A549 (cell line): Measurements from ENCODE around the gene AEBP1. TPM values are rescaled to one million over a fixed set of nuclear protein-coding genes. Genes with fewer than 3 reads are reported as not detected.

ENCODE experiments used
- ATAC-seq, 2 experiments: fragments of 200-7000 bp in 1 of 2; fragments of >200 bp in 1 of 2; cut with Nextera tagmentation in 1 of 2; cut with Tn5 transposase in 1 of 2; 3 replicates each; pipeline versions ENCODE4 v1.8.0 to v1.9.1; 2018 to 2020; ENCODE audit warnings: mild to moderate bottlenecking in 1 of 2, moderate library complexity in 1 of 2
- CTCF ChIA-PET: fragments of 300-600 bp; sonication (Branson Sonifier 250); formaldehyde crosslinking; extraction: SDS; loops from one replicate; lab custom pipeline; 2021; ENCODE audit warnings: antibody characterized with exemption, inconsistent platforms; lab: Yijun Ruan, JAX
- POLR2A ChIA-PET: fragments of 350-600 bp; formaldehyde crosslinking; extraction: SDS; loops from one replicate; lab custom pipeline; 2021; ENCODE audit warnings: antibody characterized with exemption, inconsistent platforms; lab: Yijun Ruan, JAX
- DNase-seq, 2 experiments: peaks; one replicate each; pipeline versions ENCODE4 v3.0.0 to v3.0.0-alpha.2; 2011 to 2016; ENCODE audit warnings: low read depth in 1 of 2, low spot score in 1 of 2
- FAIRE-seq: peaks from 2 replicates; lab custom pipeline; 2011; peaks lifted over from hg19 to GRCh38; lab: Jason Lieb, UNC
- H3K27ac ChIP-seq, 2 experiments: fragments of >200 bp; sonication (Bioruptor Twin); formaldehyde crosslinking; 3 replicates each; pipeline ENCODE4 v1.5.1; 2016 to 2017
- H3K4me1 ChIP-seq: fragments of >200 bp; sonication (Bioruptor Twin); formaldehyde crosslinking; 3 replicates; pipeline ENCODE4 v1.6.1; 2016
- H3K4me2 ChIP-seq: fragments of >200 bp; sonication (Bioruptor Twin); formaldehyde crosslinking; 3 replicates; pipeline ENCODE4 v1.6.1; 2016
- H3K4me3 ChIP-seq: fragments of >200 bp; sonication (Bioruptor Twin); formaldehyde crosslinking; 3 replicates; pipeline ENCODE4 v1.5.1; 2016
- H3K9me3 ChIP-seq: fragments of >200 bp; sonication (Bioruptor Twin); formaldehyde crosslinking; 3 replicates; pipeline ENCODE4 v1.6.1; 2016
- CBX2 ChIP-seq: fragments of 200-600 bp; sonication (generic); IDR thresholded peaks from 2 replicates; pipeline ENCODE4 v1.6.1; 2016; ENCODE audit warnings: low read depth, mild to moderate bottlenecking, borderline replicate concordance
- CBX8 ChIP-seq: fragments of 200-600 bp; sonication (generic); IDR thresholded peaks from 2 replicates; pipeline ENCODE4 v1.6.1; 2016
- CEBPB ChIP-seq, 2 experiments: fragments of >200 bp in 1 of 2; sonication (Bioruptor Twin) in 1 of 2; formaldehyde crosslinking in 1 of 2; IDR thresholded peaks; 2 replicates each; pipeline ENCODE4 v1.6.1; 2012 to 2016
- CTCF ChIP-seq: fragments of >200 bp; sonication (Bioruptor Twin); formaldehyde crosslinking; IDR thresholded peaks from 3 replicates; pipeline ENCODE4 v1.5.1; 2016
- EHMT2 ChIP-seq: fragments of 200-600 bp; sonication (generic); IDR thresholded peaks from 2 replicates; pipeline ENCODE4 v1.6.1; 2016; ENCODE audit warnings: antibody characterized with exemption, low read depth, mild to moderate bottlenecking, moderate library complexity
- ELK1 ChIP-seq: fragments of 150-350 bp; IDR thresholded peaks from 2 replicates; pipeline ENCODE4 v1.6.1; 2014; ENCODE audit warnings: low read depth, mild to moderate bottlenecking, low read length
- EP300 ChIP-seq, 2 experiments: fragments of >200 bp; sonication (Bioruptor Twin); formaldehyde crosslinking; IDR thresholded peaks; 2 replicates in 1 of 2; 3 replicates in 1 of 2; pipeline ENCODE4 v1.6.1; 2016 to 2017
- FOSB ChIP-seq: fragments of 250-450 bp; sonication (Bioruptor Pico); IDR thresholded peaks from 2 replicates; pipeline ENCODE4 v1.5.0; 2020; ENCODE audit warnings: mild to moderate bottlenecking, moderate library complexity
- HMGXB4 ChIP-seq: fragments of 250-450 bp; sonication (Bioruptor Pico); IDR thresholded peaks from 2 replicates; pipeline ENCODE4 v1.5.0; 2021; ENCODE audit warnings: mild to moderate bottlenecking, moderate library complexity, borderline replicate concordance
- JUN ChIP-seq, 2 experiments: fragments of >200 bp; sonication (Bioruptor Twin); formaldehyde crosslinking; IDR thresholded peaks; 2 replicates in 1 of 2; 3 replicates in 1 of 2; pipeline ENCODE4 v1.6.1; 2016 to 2017
- KDM5A ChIP-seq: fragments of 200-600 bp; sonication (generic); IDR thresholded peaks from 2 replicates; pipeline ENCODE4 v1.6.1; 2016; ENCODE audit warnings: antibody characterized with exemption, mild to moderate bottlenecking
- MAX ChIP-seq: IDR thresholded peaks from 2 replicates; pipeline ENCODE4 v1.6.1; 2012
- MAZ ChIP-seq: fragments of 150-350 bp; IDR thresholded peaks from 2 replicates; pipeline ENCODE4 v1.6.1; 2014; ENCODE audit warnings: antibody characterized with exemption, low read depth, low read length, borderline replicate concordance
- NFE2L2 ChIP-seq: fragments of 150-350 bp; conservative IDR thresholded peaks from 2 replicates; pipeline ENCODE4 v1.6.1; 2014; ENCODE audit warnings: low read length
- NR3C1 ChIP-seq: fragments of >200 bp; sonication (Bioruptor Twin); formaldehyde crosslinking; IDR thresholded peaks from 3 replicates; pipeline ENCODE4 v1.6.1; 2017
- PBX3 ChIP-seq: IDR thresholded peaks from 2 replicates; pipeline ENCODE4 v1.6.1; 2012
- POLR2A ChIP-seq: IDR thresholded peaks from 2 replicates; pipeline ENCODE4 v1.6.1; 2012; ENCODE audit warnings: mild to moderate bottlenecking, low read length
- RAD21 ChIP-seq, 2 experiments: fragments of >200 bp in 1 of 2; sonication (Bioruptor Twin) in 1 of 2; formaldehyde crosslinking in 1 of 2; IDR thresholded peaks in 1 of 2; conservative IDR thresholded peaks in 1 of 2; 2 replicates in 1 of 2; 3 replicates in 1 of 2; pipeline ENCODE4 v1.6.1; 2012 to 2018; ENCODE audit warnings: inconsistent platforms in 1 of 2
- RFX5 ChIP-seq: fragments of 450-650 bp; IDR thresholded peaks from 2 replicates; pipeline ENCODE4 v1.7.1; 2014; ENCODE audit warnings: antibody characterized with exemption, mild to moderate bottlenecking, moderate library complexity
- RNF2 ChIP-seq: fragments of 200-600 bp; sonication (generic); IDR thresholded peaks from 2 replicates; pipeline ENCODE4 v1.6.1; 2016; ENCODE audit warnings: low read depth, mild to moderate bottlenecking, antibody characterized with exemption, moderate library complexity, borderline replicate concordance
- SMC3 ChIP-seq: fragments of >200 bp; sonication (Bioruptor Twin); formaldehyde crosslinking; IDR thresholded peaks from 3 replicates; pipeline ENCODE4 v1.6.1; 2018; ENCODE audit warnings: inconsistent platforms
- SREBF2 ChIP-seq: fragments of 450-650 bp; IDR thresholded peaks from 2 replicates; pipeline ENCODE4 v1.6.1; 2014; ENCODE audit warnings: mild to moderate bottlenecking, moderate library complexity
- TFCP2L1 ChIP-seq: fragments of 250-450 bp; sonication (Bioruptor Pico); IDR thresholded peaks from 2 replicates; pipeline ENCODE4 v1.5.0; 2021; ENCODE audit warnings: mild to moderate bottlenecking
- TP53 ChIP-seq: fragments of 250-450 bp; sonication (Bioruptor Pico); IDR thresholded peaks from 2 replicates; pipeline ENCODE4 v1.5.0; 2021; ENCODE audit warnings: mild to moderate bottlenecking, moderate library complexity
- ZC3H11A ChIP-seq: fragments of 450-650 bp; IDR thresholded peaks from 2 replicates; pipeline ENCODE4 v1.6.1; 2014; ENCODE audit warnings: antibody characterized with exemption, mild to moderate bottlenecking
- ZNF302 ChIP-seq: fragments of 250-450 bp; sonication (Bioruptor Pico); IDR thresholded peaks from 2 replicates; pipeline ENCODE4 v1.9.0; 2021; ENCODE audit warnings: inconsistent platforms, mild to moderate bottlenecking, moderate library complexity
- ZSCAN20 ChIP-seq: fragments of 250-450 bp; sonication (Bioruptor Pico); IDR thresholded peaks from 2 replicates; pipeline ENCODE4 v1.8.0; 2022; ENCODE audit warnings: mild to moderate bottlenecking, moderate library complexity
- WGBS: methylation state at CpG from one replicate; pipeline ENCODE4 v1.1.6; 2017; ENCODE audit errors: missing lambda C conversion rate; 5-methylcytosine and 5-hydroxymethylcytosine counted together
- polyA plus RNA-seq, 4 experiments: library from polyadenylated mRNA; depleted of rRNA in 3 of 4; stranded (reverse); fragments of >200 nt; fragmentation: RNase III in 1 of 4; extraction: RNeasy Plus Mini Kit Qiagen cat#74134 plus additional on column Dnase treatment in 1 of 4; gene quantifications; 2 replicates in 3 of 4; 3 replicates in 1 of 4; pipeline ENCODE4 v1.2.3, GENCODE V29; 2011 to 2017

AEBP1 gene
- polyA plus RNA-seq, 2 of the 4 experiments (the other 2 are of a cell fraction), result not detected

GRCh38 chr7:44077061-44077460, 27.1 kb upstream of the AEBP1 start:
- Histone ChIP-seq H3K4me2 (no peak overlapping the region), H3K4me3 (no peak overlapping the region), H3K4me1 (peaks cover 14% of the 10 kb centered on the region), H3K27ac (no peak overlapping the region), H3K9me3 (no peaks in the 10 kb centered on the region)
- DNase-seq, result no peak
- FAIRE-seq, result no peak
- POLR2A ChIA-PET, result no interaction called here
- CTCF ChIA-PET, result interaction anchor here (1.0 to 1.6 kb wide), 3 partner anchors 9 to 120 kb away, joined by 4 to 5 read pairs (median 4); no protein-coding TSS in a partner anchor
- WGBS, result 93% methylated on average over 9 of the region's 9 CpGs
- no peak for TF ChIP-seq NR3C1
- TF ChIP-seq JUN (IDR thresholded peaks at IDR 0.05), result no peak
- no peak for TF ChIP-seq CEBPB (IDR thresholded peaks at IDR 0.05)
- no peak for TF ChIP-seq KDM5A
- no peak for TF ChIP-seq TFCP2L1
- TF ChIP-seq TP53 (CRISPR knock-in tag), result no peak
- no peak for TF ChIP-seq FOSB (CRISPR knock-in tag)
- no peak for TF ChIP-seq ZNF302
- TF ChIP-seq ZSCAN20 (CRISPR knock-in tag), result no peak
- TF ChIP-seq ZC3H11A, result no peak
- TF ChIP-seq RAD21 (conservative IDR thresholded peaks at IDR 0.05 in 1 of 2, IDR thresholded peaks at IDR 0.05 in 1 of 2), result no peak
- no peak for TF ChIP-seq ELK1
- no peak for TF ChIP-seq SREBF2
- TF ChIP-seq SMC3, result no peak
- ATAC-seq, result no peak

- FAIRE-seq, result no peak
- DNase-seq, result no peak
- TF ChIP-seq JUN (IDR thresholded peaks at IDR 0.05) (no peak), NFE2L2 (no peak), SMC3 (no peak), CBX8 (no peak), CTCF (no peak), RFX5 (no peak), CBX2 (no peak)
- Histone ChIP-seq H3K4me3 (no peak overlapping the region), H3K4me1 (peaks cover 7% of the 10 kb centered on the region; the same call in 2 of the 3 replicates), H3K4me2 (no peak overlapping the region), H3K27ac (no peak overlapping the region), H3K9me3 (no peaks in the 10 kb centered on the region)
- ATAC-seq, result no peak
- POLR2A ChIA-PET, result no interaction called here
- WGBS, result 93% methylated on average over 4 of the region's 5 CpGs
- CTCF ChIA-PET, result interaction anchor here (0.7 kb wide), 1 partner anchor 9 kb away, joined by 3 read pairs; no protein-coding TSS in a partner anchor
Observed at GRCh38 chr7:44077681-44078091, 26.5 kb upstream of the AEBP1 start.

- no peaks in the 10 kb centered on the region for H3K9me3 ChIP-seq
- no peak overlapping the region for H3K4me3 ChIP-seq
- ATAC-seq (no peak), DNase-seq (no peak), FAIRE-seq (no peak)
- H3K4me1 ChIP-seq, result peaks cover 5% of the 10 kb centered on the region; the same call in 2 of the 3 replicates
- ChIA-PET CTCF (interaction anchor here (0.7 to 1.4 kb wide), 2 partner anchors 10 to 118 kb away, joined by 3 to 5 read pairs; no protein-coding TSS in a partner anchor), POLR2A (interaction anchor here (0.9 kb wide), 1 partner anchor 45 kb away, joined by 3 read pairs; the partner anchor contains the start of gene POLD2)
- WGBS, result 96% methylated on average over 5 of the region's 8 CpGs
- TF ChIP-seq POLR2A (no peak), EHMT2 (no peak), ELK1 (no peak), TFCP2L1 (no peak), HMGXB4 (CRISPR knock-in tag) (no peak), PBX3 (no peak), ZNF302 (no peak), EP300 (IDR thresholded peaks at IDR 0.05) (no peak), RNF2 (no peak), ZSCAN20 (CRISPR knock-in tag) (no peak), MAZ (no peak), JUN (IDR thresholded peaks at IDR 0.05) (no peak), MAX (no peak)
- no peak overlapping the region for H3K4me2 ChIP-seq
- no peak overlapping the region for H3K27ac ChIP-seq
Observed at GRCh38 chr7:44078521-44078920, 25.6 kb upstream of the AEBP1 start.
